Hepatocyte (in vitro differentiated cells): ENCODE data around the gene ZC3H13.

Source experiments
- CTCF ChIP-seq: fragments of 200-600 bp; sonication (generic); IDR thresholded peaks from 2 replicates; pipeline ENCODE4 v1.5.1; 2016; ENCODE audit warnings: antibody characterized with exemption, mild to moderate bottlenecking; ENCODE audit not compliant: poor library complexity
- EZH2 ChIP-seq: fragments of 200-600 bp; sonication (generic); IDR thresholded peaks from 2 replicates; pipeline ENCODE4 v1.6.1; 2016; ENCODE audit warnings: antibody characterized with exemption, mild to moderate bottlenecking, borderline replicate concordance
- EZH2phosphoT487 ChIP-seq: fragments of 200-600 bp; sonication (generic); IDR thresholded peaks from one replicate; pipeline ENCODE4 v1.6.1; 2018; ENCODE audit warnings: antibody characterized with exemption, mild to moderate bottlenecking, low read depth, moderate library complexity; ENCODE audit not compliant: unreplicated experiment, severe bottlenecking

GRCh38 chr13:45961468-45961867 is 91.1 kb downstream of the ZC3H13 start:
- TF ChIP-seq CTCF (no peak), EZH2 (no peak), EZH2phosphoT487 (no peak)
